Body of pancreas (tissue), 4 donors: ENCODE results near the gene FBLN1. TPM values are rescaled to one million over a fixed set of nuclear protein-coding genes. Genes with fewer than 3 reads are reported as not detected.

ENCODE experiments used
- ATAC-seq: fragments of 150-250 bp; one replicate; pipeline ENCODE4 v1.9.1; 2016
- DNase-seq, 4 donors: peaks; one replicate each; pipeline ENCODE4 v3.0.0-alpha.2; 2019
- H3K27ac ChIP-seq, 4 donors: fragments of 200-600 bp; sonication (generic); 1 replicate in 3 of 4; 2 replicates in 1 of 4; pipeline versions ENCODE4 v1.5.1 to v1.6.1; 2016 to 2019; ENCODE audit warnings: mild to moderate bottlenecking in 1 of 4, mixed read lengths in 1 of 4, moderate library complexity in 1 of 4
- H3K27me3 ChIP-seq, 2 donors: fragments of 200-600 bp; sonication (generic); one replicate each; pipeline ENCODE4 v1.6.0; 2016; ENCODE audit warnings: mild to moderate bottlenecking in 1 of 2
- H3K36me3 ChIP-seq, 2 donors: fragments of 200-600 bp; sonication (generic); replicated peaks in 1 of 2; 2 replicates each; pipeline ENCODE4 v1.5.1; 2016; ENCODE audit warnings: low read depth in 2 of 2; ENCODE audit not compliant: insufficient read depth in 1 of 2
- H3K4me1 ChIP-seq: fragments of 200-600 bp; sonication (generic); one replicate; pipeline ENCODE4 v1.6.0; 2016
- H3K4me3 ChIP-seq, 2 donors: fragments of 200-600 bp; sonication (generic); 1 replicate in 1 of 2; 2 replicates in 1 of 2; pipeline ENCODE4 v1.5.1; 2016 to 2019
- H3K9me3 ChIP-seq, 3 donors: fragments of 200-600 bp; sonication (generic); 1 replicate in 2 of 3; 2 replicates in 1 of 3; pipeline ENCODE4 v1.5.1; 2016
- CTCF ChIP-seq, 7 experiments: fragments of 450-650 bp in 4 of 7; fragments of 200-600 bp in 3 of 7; sonication (generic) in 3 of 7; IDR thresholded peaks; one replicate each; pipeline ENCODE4 v1.5.1; 2016 to 2019; ENCODE audit warnings: antibody characterized with exemption in 7 of 7
- POLR2A ChIP-seq, 3 donors: fragments of 450-650 bp; IDR thresholded peaks; one replicate each; pipeline ENCODE4 v1.6.1; 2016; ENCODE audit warnings: antibody characterized with exemption in 3 of 3, mild to moderate bottlenecking in 2 of 3
- WGBS, 2 donors: methylation state at CpG; one replicate each; pipeline ENCODE4 v1.1.5; 2017; 5-methylcytosine and 5-hydroxymethylcytosine counted together
- intact Hi-C: fragments of 100-400 bp; cut with DNase I; formaldehyde crosslinking; loops from one replicate; pipeline ENCODE4 v1.15.1; 2023
- total RNA-seq, 2 donors: library from RNA; depleted of rRNA; stranded (reverse); fragments of >200 nt; gene quantifications; one replicate each; pipeline ENCODE4 v1.1.0, GENCODE V29; 2016

The FBLN1 gene
- total RNA-seq, 2 donors from 2014 or later, result 97.0 to 119 TPM

DNA sequence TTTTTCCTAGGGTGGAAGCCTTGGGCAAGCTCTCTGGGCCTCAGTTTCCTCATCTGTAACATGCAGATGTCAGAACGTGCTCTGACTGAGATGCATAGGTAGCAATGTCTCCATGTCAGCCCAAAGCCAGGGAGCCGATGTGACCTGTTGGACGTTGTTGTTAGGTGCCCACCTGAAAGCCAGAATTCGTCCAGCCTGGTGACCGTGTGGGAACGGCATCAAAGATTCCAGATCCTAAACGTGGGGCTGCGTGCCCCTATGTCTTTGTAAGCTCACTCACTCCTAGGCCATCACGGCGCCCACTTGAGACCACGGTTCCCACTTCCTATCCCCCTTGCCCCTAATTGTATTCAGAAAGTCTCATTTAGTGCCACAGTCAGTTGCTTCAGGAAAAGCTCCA is 48.2 kb downstream of the FBLN1 start:
- no peak overlapping the region for H3K4me3 ChIP-seq

GRCh38 chr22:45551310-45552016 is 48.8 kb downstream of the FBLN1 start:
- TF ChIP-seq CTCF (IDR thresholded peaks at IDR 0.05), result no peak
- no peak for TF ChIP-seq POLR2A (IDR thresholded peaks at IDR 0.05)
- H3K36me3 ChIP-seq, result no peaks in the 10 kb centered on the region
- ATAC-seq (peak; percentile 13), DNase-seq (peak in 3 of 4 donors; percentile 25 to 38 (median 26))
- no peak overlapping the region for H3K4me3 ChIP-seq
- H3K27ac ChIP-seq, result peak overlapping the region in 1 of 4 donors; percentile 38
- H3K27me3 ChIP-seq, result no peaks in the 10 kb centered on the region
- 52 to 53% methylated on average over 11 to 18 of the region's 18 CpGs for WGBS, 2 donors
- H3K9me3 ChIP-seq, result no peaks in the 10 kb centered on the region
- peaks cover 16% of the 10 kb centered on the region for H3K4me1 ChIP-seq
- intact Hi-C loops, result loop anchor here (10.0 kb wide), 1 partner anchor 277 kb away; no protein-coding TSS in a partner anchor

More for the DNA sequence above, 48.2 kb downstream of the FBLN1 start:
- 77 to 79% methylated on average over 11 of the region's 11 CpGs for WGBS, 2 donors
- H3K4me1 ChIP-seq, result peaks cover 16% of the 10 kb centered on the region
- no peaks in the 10 kb centered on the region for H3K27me3 ChIP-seq
- no peak for DNase-seq
- intact Hi-C loops, result loop anchor here (10.0 kb wide), 1 partner anchor 276 kb away; no protein-coding TSS in a partner anchor
- TF ChIP-seq POLR2A (IDR thresholded peaks at IDR 0.05) (no peak), CTCF (IDR thresholded peaks at IDR 0.05) (no peak)
- H3K27ac ChIP-seq, result peak overlapping the region in 1 of 4 donors; percentile 10
- ATAC-seq, result no peak
- no peaks in the 10 kb centered on the region for H3K36me3 ChIP-seq
- no peaks in the 10 kb centered on the region for H3K9me3 ChIP-seq

DNA sequence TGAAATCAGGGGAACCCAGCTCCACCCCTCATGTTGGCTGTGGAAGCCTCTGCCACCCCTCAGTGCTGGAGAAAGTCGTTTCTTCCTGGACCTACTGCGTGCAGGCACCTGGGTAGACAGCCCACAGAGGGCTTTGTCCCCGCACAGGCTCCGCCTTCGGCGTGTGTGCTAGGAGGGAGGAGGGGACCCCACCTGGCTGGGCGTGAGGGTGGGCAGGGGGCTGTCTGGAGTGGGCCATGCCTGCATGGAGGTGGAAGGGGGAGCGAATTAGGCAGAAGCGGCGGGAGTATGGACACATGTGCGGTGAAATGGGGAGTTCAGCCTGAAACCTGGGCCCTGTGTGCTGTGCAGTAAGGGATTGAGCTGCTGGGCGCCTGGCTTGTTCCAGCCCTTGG is 49.3 kb downstream of the FBLN1 start:
- ATAC-seq, result no peak
- H3K4me1 ChIP-seq, result peaks cover 16% of the 10 kb centered on the region
- WGBS, 2 donors, result 70 to 90% methylated on average over 5 to 12 of the region's 12 CpGs
- H3K4me3 ChIP-seq, result no peak overlapping the region
- no peaks in the 10 kb centered on the region for H3K27me3 ChIP-seq
- no peaks in the 10 kb centered on the region for H3K9me3 ChIP-seq
- intact Hi-C loops, result loop anchor here (10.0 kb wide), 1 partner anchor 277 kb away; no protein-coding TSS in a partner anchor
- DNase-seq, result no peak
- peak overlapping the region in 1 of 4 donors; percentile 38 for H3K27ac ChIP-seq
- no peaks in the 10 kb centered on the region for H3K36me3 ChIP-seq
- no peak for TF ChIP-seq CTCF (IDR thresholded peaks at IDR 0.05)
- no peak for TF ChIP-seq POLR2A (IDR thresholded peaks at IDR 0.05)

- TF ChIP-seq POLR2A (IDR thresholded peaks at IDR 0.05), result no peak
- TF ChIP-seq CTCF (IDR thresholded peaks at IDR 0.05), result no peak
- intact Hi-C loops, result loop anchor here (10.0 kb wide), 1 partner anchor 278 kb away; no protein-coding TSS in a partner anchor
- no peaks in the 10 kb centered on the region for H3K9me3 ChIP-seq
- H3K36me3 ChIP-seq, result no peaks in the 10 kb centered on the region
- no peaks in the 10 kb centered on the region for H3K27me3 ChIP-seq
- peaks cover 16% of the 10 kb centered on the region for H3K4me1 ChIP-seq
- H3K27ac ChIP-seq, result peak overlapping the region; percentile 7 to 39 (median 24)
- DNase-seq, result peak; percentile 36 to 66 (median 39)
- WGBS, 2 donors, result 62 to 70% methylated on average over 15 to 27 of the region's 30 CpGs
- H3K4me3 ChIP-seq, result no peak overlapping the region
- peak; percentile 31 for ATAC-seq
These were observed 50.1 kb downstream of the FBLN1 start for GRCh38 chr22:45552580-45553350.
